ENCODE measurements around the gene ZNF554. TPM values are rescaled to one million over a fixed set of nuclear protein-coding genes. Genes with fewer than 3 reads are reported as not detected.
A peak's percentile ranks its signal among the peaks of the same experiment; 100 is the strongest.

Gene ZNF554
- total and polyA plus RNA-seq, 2 of the 8 experiments (the other 6 are each of a cell fraction or from before 2014, with no cell fraction given) = 1.8 to 5.7 TPM

DNA sequence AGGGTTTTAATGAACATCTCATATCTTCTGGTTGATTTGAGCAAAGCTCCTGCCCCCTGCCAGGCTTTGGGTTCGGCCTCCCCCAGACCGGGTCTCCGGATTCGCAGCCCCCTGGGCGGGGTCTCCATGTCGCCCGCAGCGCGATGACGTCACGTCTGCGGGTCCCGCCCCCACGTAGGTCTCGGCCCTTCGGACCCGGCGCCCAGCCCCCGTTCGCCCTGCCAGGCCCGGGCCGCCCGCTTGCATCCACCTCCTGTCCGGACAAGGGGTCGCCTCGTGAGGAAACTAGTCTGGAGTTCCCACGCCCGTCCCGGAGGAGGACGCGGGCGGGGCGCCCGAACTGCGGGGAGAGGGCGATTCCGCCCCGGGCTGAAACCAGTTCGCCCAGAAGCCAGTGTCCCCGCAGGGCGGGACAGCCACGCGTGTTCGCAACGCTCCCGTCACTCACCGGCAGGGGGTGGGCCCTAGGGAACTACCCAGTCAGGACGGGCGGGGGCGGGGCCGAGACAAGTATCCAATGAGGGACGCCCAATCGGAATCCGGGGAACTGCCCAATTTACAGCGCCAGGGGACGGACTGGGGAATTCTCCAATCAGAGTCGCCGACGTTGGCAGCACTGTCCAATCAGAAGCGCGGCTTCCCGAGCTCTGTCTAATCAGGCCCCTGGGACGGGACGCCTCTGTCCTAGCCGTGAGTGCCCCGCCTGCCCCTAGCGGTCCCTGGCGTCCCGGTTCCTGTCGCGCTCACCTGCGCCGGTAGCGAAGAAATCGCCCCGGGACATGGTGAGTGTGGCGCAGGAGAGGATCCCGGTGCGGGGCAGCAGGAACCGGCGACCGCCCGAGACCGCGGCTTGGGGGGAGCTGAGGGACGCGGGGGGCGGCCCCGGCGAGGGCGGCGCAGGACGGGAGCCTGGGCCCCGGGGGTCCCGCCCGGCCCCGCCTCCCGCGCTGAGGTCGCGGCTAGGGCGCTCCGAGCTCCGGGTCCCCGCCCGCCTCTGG lies 21.4 kb downstream of the ZNF554 start, which contains the start of gene ZNF555 (continued):
- TF ChIP-seq JUND (IDR thresholded peaks at IDR 0.05; ENCODE audit: low read length) (peak; percentile 85), EP300 (IDR thresholded peaks at IDR 0.05; ENCODE audit: borderline replicate concordance in 1 of 2, low read depth in 2 of 2, low read length in 2 of 2) (no peak), HDAC2 (IDR thresholded peaks at IDR 0.05; ENCODE audit: borderline replicate concordance in 1 of 2, low read depth in 2 of 2, low read length in 2 of 2) (peak; percentile 96 to 99), RBBP5 (IDR thresholded peaks at IDR 0.05; ENCODE audit: borderline replicate concordance, low read depth, low read length) (peak; percentile 66; the same call in 1 of the 2 replicates), TCF12 (IDR thresholded peaks at IDR 0.05; ENCODE audit: low read depth, low read length) (no peak), JUN (IDR thresholded peaks at IDR 0.05; ENCODE audit: low read depth, low read length) (no peak), POU5F1 (IDR thresholded peaks at IDR 0.05; ENCODE audit: low read depth, low read length) (no peak), E2F6 (IDR thresholded peaks at IDR 0.05) (0 out of 2 replicates have a peak, but pooled peaks have one; percentile 36), SIN3A (conservative IDR thresholded peaks at IDR 0.05 in 1 of 2, IDR thresholded peaks at IDR 0.05 in 1 of 2; ENCODE audit: low read depth in 1 of 2, low read length in 2 of 2) (peak in 1 of 2 experiments; percentile 53; a peak in 1 of 4 replicates), CHD1 (IDR thresholded peaks at IDR 0.05; ENCODE audit: low read depth, low read length) (no peak), MAX (IDR thresholded peaks at IDR 0.05) (peak; percentile 45; the same call in 1 of the 2 replicates), BACH1 (IDR thresholded peaks at IDR 0.05; ENCODE audit: low read length) (peak; percentile 98), CHD2 (IDR thresholded peaks at IDR 0.05; ENCODE audit: low read length) (peak; percentile 94), ZNF274 (IDR thresholded peaks at IDR 0.05; ENCODE audit: borderline replicate concordance, extremely low read depth, low read length) (no peak)
- TF ChIP-seq, protein P1, sequence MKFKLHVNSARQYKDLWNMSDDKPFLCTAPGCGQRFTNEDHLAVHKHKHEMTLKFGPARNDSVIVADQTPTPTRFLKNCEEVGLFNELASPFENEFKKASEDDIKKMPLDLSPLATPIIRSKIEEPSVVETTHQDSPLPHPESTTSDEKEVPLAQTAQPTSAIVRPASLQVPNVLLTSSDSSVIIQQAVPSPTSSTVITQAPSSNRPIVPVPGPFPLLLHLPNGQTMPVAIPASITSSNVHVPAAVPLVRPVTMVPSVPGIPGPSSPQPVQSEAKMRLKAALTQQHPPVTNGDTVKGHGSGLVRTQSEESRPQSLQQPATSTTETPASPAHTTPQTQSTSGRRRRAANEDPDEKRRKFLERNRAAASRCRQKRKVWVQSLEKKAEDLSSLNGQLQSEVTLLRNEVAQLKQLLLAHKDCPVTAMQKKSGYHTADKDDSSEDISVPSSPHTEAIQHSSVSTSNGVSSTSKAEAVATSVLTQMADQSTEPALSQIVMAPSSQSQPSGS (IDR thresholded peaks at IDR 0.05; ENCODE audit: low read length) = peak; percentile 90
- TF ChIP-seq, protein P2, sequence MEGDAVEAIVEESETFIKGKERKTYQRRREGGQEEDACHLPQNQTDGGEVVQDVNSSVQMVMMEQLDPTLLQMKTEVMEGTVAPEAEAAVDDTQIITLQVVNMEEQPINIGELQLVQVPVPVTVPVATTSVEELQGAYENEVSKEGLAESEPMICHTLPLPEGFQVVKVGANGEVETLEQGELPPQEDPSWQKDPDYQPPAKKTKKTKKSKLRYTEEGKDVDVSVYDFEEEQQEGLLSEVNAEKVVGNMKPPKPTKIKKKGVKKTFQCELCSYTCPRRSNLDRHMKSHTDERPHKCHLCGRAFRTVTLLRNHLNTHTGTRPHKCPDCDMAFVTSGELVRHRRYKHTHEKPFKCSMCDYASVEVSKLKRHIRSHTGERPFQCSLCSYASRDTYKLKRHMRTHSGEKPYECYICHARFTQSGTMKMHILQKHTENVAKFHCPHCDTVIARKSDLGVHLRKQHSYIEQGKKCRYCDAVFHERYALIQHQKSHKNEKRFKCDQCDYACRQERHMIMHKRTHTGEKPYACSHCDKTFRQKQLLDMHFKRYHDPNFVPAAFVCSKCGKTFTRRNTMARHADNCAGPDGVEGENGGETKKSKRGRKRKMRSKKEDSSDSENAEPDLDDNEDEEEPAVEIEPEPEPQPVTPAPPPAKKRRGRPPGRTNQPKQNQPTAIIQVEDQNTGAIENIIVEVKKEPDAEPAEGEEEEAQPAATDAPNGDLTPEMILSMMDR (IDR thresholded peaks at IDR 0.05; ENCODE audit: control extremely low read depth in 1 of 3, insufficient read depth in 1 of 3, low read depth in 1 of 3, low read length in 3 of 3) = peak; percentile 33 to 59 (median 51)
